ENCODE results near the gene VEPH1.
"Not testable (repeated sequence)": the region's sequence is repeated elsewhere in the genome, so short reads cannot be mapped to it uniquely, and the experiment has no call there.

VEPH1 gene

DNA sequence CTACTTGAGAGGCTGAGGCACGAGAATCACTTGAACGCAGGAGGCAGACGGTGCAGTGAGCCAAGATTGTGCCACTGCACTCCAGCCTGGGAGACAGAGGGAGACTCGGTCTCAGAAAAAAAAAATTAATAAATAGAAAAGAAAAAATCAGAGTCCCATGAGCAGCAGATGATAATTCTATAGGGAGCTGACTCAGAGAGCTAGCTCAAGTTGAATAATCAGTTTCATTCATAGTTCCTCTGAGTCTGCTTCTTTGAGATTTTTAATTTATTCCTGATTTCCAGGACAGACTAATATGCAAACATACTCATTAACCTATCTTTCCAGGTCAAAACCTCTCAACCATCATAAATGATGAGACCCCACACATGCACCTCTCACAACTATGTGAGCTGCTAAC lies 121.6 kb downstream of the VEPH1 start:
- DNase-seq: no peak

DNA sequence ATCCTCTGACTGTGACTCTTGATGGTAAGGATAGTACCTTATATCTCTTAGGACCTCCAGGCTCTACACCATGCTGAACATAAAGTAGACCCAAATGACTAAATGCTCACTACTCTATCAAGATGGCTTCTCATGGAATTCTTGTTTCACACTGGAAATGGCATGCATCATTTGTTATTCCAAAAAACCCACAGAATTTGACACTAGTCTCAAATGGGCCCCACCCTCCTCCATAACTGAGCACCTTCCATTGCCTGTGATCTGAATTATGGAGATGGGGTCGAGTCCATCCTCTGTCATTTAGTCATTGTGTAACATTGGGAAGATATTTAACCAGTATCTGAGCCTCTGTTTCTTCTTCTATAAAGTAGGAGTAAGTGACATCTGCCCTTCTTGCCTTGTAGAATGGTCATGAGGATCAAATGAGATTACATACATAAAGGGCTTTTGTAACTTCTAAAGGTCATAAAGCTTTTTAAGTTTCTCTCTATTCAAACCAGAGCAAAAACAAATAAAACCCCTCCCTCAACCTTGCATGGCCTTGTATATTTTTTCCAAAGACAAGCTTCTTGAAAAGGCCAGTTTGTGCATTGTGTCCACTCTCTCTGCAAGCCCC lies 123.6 kb downstream of the VEPH1 start:
- no peak for DNase-seq

DNA sequence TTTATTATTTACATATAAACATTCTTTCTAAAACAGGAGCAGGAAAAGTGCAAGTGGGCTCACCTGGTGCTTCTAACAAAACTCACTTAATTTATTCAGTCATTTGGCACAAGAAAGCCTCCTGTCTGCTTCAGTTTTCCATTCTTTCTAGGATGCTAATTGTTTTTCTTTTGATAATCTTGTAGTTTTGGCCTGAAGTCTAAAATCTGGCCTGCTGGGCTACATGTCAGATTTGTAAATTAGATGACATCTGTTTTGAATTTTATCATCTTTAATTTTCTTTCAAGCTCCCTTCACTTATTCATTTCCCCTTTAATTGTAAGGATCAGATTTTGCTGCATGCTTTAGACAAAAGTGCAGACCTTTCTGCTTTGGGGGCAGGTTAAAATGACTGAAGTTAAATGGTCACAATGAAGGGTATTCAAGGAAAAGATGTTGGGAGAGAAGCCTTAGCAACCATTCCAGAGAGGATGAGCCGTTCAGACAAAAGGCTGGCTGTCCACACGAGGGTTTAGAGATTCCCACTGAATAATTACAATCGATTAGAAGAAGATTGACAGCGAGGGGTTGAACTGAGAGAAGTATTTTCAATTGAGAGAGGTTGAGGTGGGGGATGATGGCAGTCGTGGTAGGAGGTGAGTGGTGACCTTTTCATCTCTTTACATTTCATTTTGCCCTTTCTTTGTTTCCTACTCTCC lies 126.5 kb downstream of the VEPH1 start:
- no peak for DNase-seq

DNA sequence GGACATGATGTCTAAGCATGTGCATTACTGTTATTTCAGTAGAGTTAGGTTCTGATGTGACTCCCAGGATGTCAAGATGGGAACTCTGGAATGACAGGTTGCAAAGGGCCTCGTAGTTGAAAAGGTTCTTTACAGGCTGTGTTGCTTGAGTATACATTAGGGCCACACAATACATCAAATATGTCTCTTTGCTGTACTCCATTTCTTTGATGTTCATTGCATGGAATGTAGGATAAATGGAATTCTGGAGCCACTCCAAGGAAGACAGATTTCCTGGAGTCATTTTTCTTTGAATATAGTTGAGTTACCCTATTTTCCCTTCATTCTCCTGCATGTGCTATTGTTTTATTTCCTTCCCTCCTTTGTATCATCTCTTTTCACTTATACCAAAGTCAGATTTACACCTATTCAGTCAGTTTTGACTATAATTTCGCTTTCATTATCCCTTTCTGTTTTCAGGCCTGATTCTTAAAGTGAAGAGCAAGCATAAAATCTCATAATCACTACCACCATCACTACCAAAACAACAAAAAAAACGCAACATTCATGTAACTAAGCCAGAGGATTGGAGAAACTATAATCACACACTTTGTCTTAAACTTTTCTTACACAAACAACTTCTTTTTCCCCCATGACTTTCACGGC lies 127.8 kb downstream of the VEPH1 start:
- no peak for DNase-seq

DNA sequence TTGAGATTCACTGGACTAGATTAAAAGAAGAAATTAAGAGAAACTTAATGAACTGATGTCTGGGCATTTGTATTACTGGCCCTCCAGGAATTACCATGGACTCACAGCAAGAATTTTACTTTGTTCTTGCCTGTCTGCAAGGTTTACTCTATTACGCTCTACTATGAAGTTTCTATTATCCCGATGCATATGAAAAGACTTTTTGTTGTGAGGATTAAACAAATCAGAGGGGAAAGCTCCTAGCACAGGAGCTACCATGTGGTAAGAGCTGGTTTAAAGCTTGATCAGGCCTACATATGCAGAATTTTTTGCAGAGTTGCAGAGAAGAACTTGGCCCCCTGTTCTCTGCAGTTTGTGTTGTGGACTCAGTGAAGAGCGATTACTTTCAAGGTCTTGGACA lies 128.3 kb downstream of the VEPH1 start:
- no peak for DNase-seq

DNA sequence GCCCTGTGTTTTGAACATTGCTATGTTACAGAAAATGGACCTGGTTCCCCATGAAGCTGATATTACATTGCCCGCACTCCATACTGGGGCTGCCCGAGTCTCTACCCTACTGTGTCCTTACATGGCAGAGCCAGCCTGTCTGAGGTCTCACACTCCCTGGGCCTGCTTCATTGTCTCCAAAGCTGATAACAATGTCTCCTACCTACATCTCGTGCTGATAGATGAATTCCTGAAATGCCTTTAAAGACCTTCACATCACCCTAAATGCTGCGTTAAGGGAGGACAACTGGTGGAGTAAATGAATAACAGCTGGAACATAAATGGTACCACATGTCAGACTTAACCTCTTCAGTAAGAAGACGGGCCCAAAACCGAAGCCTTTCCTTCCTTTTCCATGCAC lies 129.4 kb downstream of the VEPH1 start:
- DNase-seq: no peak

DNA sequence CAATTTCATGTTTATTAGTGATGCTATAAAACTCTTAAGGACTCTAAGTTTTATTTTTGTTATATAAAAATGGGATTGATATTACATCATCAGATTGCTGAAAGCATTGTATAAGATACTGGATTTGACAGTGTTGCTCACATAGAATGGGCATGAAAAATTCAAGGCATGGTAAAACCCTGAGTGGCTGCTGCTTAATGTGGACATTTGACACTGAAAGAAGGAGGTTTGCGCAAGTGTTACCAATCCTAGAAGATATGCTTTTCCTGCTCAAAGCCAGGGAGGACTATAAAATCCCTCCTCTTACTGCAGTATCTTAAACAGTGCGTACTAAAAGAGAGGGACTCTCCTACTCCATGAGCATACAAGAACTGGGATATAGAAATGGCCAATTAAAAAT lies 132.3 kb downstream of the VEPH1 start:
- no peak for DNase-seq

DNA sequence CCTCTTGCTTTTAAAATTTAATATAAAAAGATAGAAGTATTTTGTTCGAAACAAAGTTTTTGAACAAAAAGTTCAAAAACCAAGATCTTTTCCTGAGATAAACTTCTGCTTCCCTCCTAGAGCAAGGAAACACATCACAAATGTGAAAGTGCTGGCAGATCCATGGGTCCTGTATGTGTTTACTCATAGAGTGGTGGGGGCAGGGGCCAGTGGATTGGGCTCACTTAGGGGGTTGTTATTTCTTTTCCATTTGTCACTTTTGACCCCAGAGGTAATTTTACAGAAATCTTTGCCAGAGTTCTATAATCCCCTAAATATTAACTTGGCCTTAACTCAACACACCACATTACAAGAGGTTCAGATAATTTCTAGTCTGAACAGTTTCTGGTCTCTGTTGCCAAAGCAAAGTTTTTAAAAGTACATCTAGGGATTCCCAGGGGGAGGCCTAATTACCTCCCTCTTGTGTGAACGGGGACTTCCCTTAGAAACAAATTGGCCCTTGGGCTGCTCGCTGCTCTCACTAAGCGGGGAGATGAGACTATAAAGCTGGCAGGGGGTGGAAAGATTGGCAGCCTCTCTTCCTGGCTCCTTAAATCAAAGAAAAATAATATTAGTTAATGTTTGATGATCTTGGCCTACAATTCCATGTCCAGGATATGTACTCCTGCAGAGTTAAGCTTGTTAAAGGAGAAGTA lies 133.3 kb downstream of the VEPH1 start:
- DNase-seq: no peak

DNA sequence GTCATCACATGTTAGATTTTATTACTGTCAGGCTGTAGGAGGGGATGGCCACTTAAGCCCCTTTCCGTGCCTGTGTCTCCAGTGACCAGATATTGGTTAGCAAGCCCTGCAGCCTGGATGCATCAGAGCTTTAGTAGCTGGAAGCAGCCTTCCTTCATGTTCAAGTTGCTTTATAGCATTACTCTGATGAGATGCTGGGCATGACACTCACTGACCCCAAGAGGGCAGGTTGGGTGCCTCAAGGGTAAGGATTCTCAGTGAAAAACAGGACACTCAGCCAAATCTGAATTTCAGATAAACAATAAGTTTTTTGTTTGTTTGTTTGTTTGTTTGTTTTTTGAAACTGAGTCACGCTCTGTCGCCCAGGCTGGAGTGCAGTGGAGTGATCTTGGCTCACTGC lies 135.0 kb downstream of the VEPH1 start:
- no peak for DNase-seq

DNA sequence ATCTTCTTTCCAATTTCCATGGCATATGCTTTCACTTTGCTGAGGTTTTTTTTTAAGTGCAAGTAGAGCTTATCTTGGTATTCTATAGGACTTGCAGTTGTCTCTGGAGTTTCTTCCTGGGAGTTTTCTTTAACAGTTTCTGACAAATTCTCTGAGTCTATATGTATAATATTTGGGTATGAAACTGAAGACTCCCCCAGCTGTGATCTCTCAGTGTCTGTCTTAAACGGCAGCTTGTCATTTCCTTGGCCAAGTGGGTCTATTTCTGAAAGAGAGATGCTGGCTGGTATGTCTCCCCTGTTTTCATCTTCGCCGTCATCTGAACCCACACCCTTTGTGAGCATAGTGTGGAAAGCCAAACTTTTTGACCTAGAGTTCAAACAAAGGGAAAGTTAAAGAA lies 139.8 kb downstream of the VEPH1 start:
- DNase-seq: no peak

DNA sequence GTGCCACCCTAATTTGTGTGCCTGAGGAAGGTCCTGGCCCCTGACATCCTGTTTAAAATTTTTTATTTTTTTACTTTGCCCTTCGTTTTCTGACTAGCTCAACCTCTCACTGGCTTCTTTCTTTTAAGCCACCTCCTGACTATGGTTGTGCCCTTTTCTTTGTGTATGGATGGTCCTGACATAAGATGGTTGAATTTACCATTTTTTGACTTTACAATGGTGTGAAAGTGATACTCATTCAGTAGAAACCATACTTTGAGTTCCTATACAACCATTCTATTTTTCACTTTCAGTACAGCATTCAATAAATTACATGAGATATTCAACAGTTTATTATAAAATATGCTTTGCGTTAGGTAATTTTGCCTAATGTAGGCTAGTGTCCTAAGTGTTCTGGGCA lies 140.9 kb downstream of the VEPH1 start:
- no peak for DNase-seq

DNA sequence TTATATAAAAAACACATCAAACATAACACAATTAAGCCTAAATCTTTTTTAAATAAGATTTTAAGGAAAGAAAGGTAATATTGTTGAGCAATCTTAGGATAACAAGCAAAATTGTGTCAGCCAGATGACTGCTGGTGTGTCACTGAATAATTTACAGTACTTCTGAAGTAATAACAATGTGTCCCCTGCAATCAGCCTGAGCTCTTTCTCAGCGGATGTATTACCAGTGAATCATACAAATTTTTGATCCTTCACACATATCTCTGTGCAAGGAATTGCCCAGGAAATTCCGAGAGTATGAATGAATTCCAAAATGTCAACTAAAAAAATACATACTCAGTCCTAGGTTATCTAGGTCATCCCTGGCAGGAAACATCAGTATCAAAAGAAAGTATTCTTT lies 143.2 kb downstream of the VEPH1 start:
- peak; percentile 14 to 62 (median 50) for DNase-seq

DNA sequence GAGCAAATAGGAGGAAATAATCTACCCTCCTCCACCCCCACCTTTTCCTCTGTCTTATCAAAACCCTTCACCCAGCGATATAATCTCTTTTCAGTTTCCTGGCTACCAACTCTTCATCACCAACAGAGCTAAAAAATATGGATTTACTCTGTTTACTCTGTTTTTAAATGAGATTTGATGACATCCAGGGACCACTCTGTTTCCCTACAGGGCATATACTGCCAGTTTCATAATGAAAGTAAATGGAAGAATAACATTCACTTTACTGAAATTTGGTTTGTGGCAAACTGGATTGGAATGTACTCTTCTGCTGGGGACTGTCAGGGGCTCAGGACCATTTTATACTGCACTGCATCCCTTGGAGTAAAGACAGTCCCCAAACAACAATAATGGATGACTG lies 146.7 kb downstream of the VEPH1 start:
- DNase-seq: no peak

DNA sequence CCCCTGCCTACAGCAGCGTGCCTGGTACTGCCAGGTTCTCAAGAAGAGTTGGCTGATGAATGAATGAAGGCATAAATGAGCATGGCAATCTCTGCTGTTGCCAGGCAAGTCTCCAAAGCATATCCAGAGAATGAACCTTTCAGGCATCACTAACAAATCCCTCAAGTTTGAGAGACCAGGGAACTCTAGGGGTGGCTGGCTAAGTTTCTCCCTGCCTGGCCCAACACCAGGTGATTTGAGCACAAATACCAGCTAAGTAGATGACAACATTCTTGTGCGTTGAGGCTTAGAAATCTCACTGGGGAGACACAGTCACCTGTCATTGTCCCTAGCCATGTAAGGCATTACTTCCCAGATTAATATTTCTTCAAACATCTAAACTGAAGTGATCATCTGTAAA lies 147.9 kb downstream of the VEPH1 start:
- no peak for DNase-seq

DNA sequence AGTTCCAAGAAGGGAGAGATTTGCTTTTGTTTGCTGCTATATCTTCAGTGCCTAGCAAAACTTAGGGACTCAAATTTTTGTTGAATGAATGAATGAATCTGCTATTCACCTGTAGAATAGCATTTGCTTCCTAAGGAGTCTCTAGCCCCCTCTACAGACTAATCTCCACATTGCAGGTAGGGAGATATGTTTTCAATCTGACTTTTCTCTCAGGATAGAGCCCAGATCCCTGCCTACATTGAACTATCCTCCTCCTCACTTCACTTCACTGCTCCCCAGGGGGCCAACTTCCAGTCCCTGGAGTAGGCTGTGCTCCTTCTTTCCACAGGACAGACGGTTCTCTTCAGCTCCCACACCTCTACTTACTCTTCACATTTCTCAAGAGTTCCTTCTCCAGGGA lies 148.5 kb downstream of the VEPH1 start:
- DNase-seq: peak in 2 of 3 donors; percentile 11 to 41

DNA sequence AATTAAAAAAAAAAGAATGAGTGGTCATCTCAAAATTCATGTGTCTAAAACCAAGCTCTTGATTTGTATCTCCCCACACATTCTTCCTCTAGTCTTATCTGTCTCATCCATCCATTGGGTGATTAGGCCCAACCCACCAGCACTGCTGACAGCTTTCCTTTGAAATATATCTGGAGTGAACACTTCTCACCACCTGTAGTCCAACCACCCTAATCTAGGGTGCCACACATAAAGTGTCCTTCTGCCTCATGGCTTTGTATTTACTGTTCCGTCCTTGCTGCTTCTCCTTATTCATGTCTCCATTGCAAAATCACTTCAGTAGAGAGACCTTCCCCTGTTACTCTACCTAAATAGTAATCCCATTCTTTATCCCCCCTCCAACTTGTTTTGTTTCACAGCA lies 149.0 kb downstream of the VEPH1 start:
- DNase-seq: no peak

DNA sequence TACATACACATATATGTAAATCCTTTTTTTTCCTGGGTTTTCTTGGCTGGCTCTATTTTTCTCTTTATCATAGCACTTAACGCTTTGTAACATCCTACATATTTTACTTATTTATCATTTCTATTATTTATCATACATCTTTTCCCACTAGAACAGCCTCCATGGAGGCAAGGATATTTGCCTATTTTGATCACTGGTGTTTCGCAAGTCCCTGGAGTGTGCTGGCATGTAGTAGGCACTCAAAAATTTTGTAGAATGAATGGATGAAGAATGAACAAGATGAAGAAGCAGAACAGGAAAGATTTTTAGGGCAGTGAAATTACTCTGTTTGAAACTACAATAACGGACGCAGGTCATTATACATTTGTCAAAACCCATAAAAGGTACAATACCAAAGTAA lies 149.6 kb downstream of the VEPH1 start:
- no peak for DNase-seq

DNA sequence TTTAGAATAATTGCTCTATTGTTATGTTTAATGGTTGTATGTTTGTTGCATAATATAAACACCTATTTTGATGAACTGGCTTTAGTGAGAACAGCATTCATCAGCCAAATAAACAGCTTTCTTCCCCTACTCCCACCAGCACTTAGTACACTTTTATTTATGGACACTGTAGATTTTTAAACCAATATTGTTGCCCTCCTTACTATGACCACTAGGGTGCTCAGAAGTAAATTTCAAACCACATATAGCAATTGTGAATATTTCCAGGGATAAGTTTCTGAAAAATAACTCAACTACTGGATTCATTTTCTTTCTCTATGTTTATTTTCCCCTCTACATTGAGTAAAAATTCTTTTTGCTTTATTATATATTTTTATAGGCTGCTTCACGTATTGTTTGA lies 151.2 kb downstream of the VEPH1 start:
- DNase-seq: peak in 2 of 3 donors; percentile 7 to 22

DNA sequence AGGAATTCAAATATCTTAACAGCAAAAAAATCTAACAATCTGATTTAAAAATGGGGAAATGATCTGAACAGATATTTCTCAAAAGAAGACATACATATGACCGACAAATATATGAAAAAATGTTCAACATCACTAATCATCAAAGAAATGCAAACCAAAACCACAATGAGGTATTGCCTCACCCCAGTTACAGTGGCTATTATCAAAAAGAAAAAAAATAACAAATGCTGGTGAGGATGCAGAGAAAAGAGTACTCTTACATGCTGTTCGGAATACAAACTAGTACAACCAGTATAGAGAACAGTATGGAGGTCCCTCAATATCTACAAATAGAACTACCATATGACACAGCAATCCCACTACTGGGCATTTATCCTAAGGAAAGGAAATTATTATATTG lies 152.6 kb downstream of the VEPH1 start:
- not testable (repeated sequence) for DNase-seq

DNA sequence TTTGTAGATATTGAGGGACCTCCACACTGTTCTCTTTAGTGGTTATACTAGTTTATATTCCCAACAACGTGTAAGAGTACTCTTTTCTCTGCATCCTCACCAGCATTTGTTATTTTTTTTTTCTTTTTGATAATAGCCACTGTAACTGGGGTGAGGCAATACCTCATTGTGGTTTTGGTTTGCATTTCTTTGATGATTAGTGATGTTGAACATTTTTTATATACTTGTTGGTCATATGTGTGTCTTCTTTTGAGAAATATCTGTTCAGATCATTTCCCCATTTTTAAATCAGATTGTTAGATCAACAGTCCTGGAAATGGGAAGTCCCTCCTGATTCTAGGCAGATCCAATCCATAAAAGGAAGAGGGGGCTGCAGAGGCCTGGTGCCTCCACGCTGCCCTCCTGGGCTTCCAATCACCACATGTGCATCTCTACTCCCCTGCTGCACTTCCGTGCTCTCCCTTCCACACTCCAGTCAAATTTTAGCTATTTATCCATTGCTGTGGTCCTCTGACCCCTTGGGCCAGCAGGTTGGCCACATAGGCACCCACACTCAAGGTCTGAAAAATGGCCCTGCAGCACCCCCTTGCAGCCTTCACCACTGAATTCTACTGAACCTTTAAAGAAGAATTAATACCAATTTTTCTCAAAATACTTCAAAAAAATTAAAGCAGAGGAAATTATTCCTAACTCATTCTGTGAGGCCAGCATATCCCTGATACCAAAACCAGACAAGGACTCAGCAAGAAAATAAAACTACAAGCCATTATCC lies 154.7 kb downstream of the VEPH1 start:
- DNase-seq: not testable (repeated sequence)

DNA sequence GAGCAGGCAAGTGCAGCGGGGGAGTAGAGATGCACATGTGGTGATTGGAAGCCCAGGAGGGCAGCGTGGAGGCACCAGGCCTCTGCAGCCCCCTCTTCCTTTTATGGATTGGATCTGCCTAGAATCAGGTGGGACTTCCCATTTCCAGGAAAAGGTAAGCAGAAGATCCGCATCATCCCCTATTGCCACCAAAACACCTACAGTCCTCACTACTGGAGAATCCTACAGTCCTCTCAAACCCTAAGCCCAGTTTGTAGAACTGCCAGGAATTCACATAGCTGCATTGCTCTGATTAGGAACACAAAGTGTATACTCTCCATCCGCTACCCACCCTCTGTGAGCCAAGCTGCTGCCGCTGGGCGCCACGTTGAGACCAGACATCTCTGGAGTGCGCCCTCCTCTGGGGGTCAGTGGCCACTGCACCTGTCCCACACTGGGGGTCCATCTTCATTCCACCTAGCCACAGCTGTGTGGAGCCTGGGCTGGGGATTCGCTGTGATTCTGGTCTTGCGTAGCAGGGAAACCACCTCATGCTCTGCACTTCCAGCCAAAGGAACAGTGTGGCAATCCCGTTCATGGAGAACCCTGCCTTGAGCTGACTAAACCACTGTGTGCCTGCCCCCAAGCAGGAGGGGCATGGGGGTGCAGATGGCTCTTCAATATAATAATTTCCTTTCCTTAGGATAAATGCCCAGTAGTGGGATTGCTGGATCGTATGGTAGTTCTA lies 155.5 kb downstream of the VEPH1 start:
- peak in 1 of 3 donors; percentile 22 for DNase-seq

DNA sequence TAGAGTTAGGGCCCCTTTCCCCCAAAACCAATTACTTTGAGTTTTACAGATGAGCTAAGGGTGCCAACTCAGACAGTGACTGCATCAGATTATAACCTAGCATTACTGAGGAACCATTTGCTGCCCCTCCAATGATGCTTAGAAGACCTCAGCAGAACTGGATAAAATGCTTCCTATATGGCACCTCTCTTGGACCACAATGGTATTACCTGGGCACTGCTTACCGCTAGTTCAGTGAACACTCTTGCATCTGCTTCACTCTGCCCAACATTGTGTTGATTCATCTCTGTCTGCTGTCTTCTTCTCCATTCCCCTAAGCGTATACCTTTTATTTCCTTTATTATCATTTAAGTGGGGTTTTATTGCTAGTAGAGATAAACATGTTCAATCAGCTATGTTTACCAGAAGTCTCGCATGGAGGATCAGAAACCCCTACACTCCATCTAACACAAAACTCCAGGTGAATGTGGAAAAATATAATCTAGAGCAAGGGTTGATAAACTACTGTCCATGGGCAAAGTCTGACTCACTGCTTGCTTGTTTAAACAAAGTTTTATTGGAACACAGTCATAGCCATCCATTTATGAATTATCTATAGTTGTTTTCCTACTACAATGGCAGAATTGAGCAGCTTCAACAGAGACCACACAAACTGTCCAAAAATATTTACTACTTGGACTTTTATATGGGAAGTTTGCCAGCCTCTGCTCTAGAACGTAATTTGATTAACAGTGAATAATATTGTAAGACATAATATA lies 166.8 kb downstream of the VEPH1 start:
- no peak for DNase-seq

All from suppressor macrophage treated with lipopolysaccharide for 1 hour (primary cell).